UCSD-AML1 (cell line): Measurements from ENCODE around the gene TBC1D14.
"Not testable (repeated sequence)": the region's sequence is repeated elsewhere in the genome, so short reads cannot be mapped to it uniquely, and the experiment has no call there.

Source experiments
- DNase-seq: peaks from one replicate; lab custom pipeline; 2025; ENCODE audit not compliant: unreplicated experiment; lab: John Stamatoyannopoulos, UW

TBC1D14 gene

GRCh38 chr4:6908432-6909112 lies 1.1 kb upstream of the TBC1D14 start:
- DNase-seq = peak; percentile 49

DNA sequence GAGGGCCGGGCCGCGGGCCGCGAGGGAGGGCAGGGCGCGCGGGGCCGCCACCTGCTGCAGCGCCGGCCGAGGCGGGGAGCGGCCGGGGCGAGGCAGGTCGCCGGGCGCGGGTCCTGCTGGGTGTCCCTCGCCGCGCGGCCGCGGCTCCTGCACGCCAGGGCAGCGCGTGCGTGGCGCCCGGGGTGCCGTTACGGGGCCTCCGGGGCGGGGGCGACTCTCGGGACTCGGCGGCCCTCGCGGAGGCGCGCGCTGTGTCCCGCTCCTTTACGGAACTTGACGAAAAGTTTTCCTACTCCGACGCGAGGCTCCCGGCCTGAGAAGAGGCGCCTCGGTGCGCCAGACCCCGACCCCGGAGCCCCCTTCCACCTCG lies 329 bp downstream of the TBC1D14 start:
- peak; percentile 62 for DNase-seq

DNA sequence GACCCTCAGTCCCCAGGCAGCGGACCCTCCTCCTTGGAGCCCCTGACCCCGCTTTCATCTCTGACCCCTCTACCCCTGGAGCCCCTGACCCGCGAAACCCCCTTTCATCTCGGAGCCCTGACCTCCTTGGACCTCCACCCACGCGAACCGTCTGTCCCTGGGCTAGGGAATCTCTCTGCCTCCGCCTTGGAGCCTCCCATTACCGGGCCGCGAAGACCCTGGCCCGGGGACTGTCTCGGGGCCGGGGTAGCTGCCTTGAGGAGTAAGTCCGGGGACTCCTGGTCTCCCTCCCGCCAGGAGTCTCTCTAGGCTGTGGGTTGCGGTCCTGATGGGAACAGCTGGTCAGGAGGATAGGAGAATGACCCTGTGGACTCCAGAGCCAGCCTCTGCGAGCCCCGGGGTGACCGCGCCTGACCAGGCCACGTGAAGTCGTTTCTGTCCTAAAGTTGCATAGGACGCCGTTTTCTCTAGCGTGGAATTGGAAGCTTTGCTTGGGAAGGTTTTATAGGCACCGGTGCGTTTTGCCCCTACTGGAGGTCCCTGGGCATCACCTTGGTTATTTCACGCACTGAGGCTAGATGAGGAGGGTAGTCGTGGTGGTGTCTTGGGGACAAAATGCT lies 824 bp downstream of the TBC1D14 start:
- no peak for DNase-seq

DNA sequence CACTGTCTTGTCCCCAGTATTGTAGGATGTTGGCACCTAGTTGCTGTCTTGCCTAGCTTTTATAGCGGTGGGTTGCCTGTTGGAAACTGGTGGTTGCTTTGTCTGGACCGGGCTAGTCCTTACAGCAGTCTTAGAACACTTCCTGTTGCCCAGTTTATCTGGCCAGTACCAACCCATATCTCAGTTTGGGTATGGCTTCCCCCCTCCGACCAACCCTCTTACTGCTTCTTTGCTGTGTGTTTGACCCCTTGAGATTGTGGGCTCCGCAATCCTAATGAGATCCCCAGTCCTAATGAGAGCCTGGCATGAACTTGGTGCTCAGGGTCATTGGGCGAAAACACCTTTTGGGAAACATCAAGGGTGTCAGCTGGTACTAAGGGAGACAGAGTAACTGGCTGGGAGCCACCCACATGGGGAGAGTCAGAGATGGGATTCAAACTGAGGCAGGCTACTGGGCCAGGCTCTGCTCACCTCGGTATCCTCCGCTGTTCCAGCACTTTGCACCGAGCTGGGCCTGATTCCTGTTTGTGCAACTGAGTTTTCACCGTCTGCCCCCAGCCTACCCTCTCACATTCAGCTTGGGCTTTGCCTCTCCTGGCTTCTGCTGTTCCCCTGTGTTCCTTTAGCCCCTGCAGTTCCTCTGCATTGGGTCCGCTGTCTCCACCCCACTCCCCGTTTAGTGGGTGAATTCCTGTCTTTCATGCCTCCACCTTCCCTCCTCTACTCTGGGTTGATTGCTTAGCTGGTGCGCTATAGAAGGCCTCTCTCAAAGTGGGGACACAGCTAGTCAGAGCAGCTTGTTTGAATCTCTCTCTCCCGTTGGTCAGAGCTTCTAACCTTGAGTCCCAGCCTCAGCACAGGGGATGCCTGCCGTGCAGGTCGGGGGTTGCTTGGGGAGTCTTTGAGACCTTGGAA lies 1.6 kb downstream of the TBC1D14 start:
- DNase-seq = no peak

- DNase-seq = not testable (repeated sequence)
Measured at GRCh38 chr4:6911917-6912316, 2.3 kb downstream of the TBC1D14 start.

DNA sequence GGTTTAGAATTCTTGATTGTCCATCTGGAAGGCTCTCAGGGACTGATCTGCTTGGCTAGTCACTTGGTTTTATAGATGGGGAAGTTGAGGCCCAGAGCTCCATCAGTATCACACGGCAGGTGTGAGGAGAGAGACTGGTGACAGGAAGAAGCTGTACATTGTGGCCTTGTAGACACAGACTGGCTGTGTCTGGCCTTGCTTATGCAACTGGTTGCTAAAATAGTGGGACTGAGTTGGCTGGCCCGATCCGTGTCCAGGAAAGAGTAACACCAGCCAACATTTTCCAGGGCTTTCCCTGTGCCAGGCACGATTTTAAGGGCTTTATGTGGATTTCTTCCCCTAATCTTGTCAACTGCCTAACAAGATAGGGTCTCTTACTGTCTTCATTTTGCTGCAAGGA lies 2.8 kb downstream of the TBC1D14 start:
- DNase-seq = no peak

DNA sequence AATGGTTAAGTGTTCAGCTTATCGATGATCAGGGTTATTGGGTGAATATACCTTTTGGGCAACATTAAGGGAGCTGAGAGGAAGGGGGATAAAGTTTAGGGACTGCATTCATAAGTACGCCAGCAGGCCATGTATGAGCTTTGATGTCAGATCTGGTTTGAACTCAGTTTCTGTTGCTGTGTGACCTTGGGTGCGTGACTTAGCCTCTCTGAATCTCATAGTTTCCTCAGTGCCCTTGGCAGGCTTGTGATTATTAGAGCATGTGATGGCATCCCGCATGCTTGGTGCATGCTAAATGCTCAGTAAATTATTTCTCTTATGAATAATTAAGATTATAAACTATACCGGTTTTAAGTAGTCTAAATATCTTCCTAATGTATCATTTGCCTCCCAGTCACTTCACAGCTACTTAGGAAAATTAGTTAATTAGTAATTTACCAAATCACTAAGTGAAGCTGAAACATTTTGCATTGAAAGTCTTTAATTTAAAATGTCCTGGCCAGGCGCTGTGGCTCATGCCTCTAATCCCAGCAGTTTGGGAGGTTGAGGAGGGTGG lies 3.8 kb downstream of the TBC1D14 start:
- DNase-seq = no peak

DNA sequence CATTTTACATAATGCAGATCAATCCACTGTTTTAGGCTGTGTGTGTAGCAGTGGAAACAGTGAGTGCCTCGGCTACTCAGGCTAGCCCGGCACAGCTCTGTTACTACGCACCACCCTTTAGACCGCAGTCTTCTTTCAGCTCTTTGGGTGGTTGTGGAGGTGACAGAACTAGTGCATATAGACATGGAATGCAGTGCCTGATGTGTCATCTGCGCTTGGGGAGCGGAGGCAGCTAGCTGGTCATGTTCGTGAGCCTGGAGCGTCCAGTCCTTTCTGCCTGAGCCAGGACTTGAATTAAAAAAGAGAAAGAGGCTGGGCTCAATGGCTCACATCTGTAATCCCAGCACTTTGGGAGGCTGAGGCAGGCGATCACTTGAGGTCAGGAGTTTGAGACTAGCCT lies 4.8 kb downstream of the TBC1D14 start:
- DNase-seq = no peak

GRCh38 chr4:6915041-6916005 lies 5.7 kb downstream of the TBC1D14 start:
- DNase-seq = no peak

GRCh38 chr4:6916069-6916586 lies 6.5 kb downstream of the TBC1D14 start:
- DNase-seq = no peak

- peak; percentile 75 for DNase-seq
Measured at GRCh38 chr4:6916587-6917460, 7.2 kb downstream of the TBC1D14 start.

DNA sequence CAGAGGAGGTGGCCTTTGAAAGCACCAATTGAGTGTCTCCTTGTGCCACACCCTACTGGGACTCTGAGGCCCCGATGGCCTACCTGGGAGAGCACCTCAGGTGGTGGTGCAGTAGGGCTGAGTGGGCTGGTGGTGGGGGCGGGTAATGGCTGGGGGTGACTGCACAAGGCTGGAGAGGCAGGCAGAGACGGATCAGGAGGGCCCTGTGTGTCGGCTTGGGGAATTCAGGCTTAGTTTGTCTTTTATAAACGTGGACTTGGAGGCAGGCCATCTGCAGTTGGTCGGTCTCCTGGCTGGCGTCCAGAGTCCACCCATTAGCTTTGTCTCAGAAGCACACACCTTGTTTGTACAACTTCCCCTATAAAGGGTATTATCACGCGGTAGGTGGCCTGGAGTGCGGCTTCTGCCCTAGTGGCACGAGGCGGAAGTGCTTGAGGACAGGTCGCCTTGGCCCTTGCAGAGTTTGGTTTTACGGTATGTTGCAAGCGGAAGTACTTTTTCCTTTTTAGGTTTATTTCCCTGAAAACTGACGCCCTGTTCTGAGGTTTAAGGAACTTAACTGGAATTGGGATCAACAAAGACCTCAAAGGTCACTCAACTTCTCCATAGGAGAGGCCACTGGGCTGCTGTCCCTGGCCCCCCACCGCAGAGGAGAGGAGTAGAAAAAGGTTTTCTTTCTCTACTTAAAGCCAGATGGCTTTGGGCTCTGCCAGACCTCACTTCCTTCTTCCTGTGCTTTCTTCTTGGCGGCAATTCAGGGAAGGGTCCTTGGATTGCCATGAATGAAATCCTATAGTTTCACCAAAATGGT lies 8.0 kb downstream of the TBC1D14 start:
- DNase-seq = peak; percentile 78

- no peak for DNase-seq
Measured at GRCh38 chr4:6918338-6918737, 8.7 kb downstream of the TBC1D14 start.

DNA sequence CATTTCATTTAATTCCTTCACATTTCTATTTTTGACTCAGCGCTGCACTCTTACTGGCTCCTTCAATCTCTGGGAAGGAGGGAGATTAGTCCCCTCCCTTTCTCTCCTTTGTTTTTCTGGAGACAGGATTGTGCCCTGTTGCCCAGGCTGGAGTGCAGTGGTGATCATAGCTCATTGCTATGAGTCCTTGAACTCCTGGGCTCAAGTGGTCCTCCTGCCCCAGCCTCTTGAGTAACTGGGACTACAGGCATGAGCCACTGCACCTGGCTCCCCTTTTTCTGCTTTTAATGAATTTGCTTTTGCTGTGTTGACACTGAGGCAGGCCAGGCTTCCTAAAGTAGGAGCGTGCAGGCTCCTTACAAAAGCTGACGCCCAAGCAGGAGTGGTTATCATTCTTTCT lies 10.5 kb downstream of the TBC1D14 start:
- no peak for DNase-seq

GRCh38 chr4:6923507-6923906 lies 13.9 kb downstream of the TBC1D14 start:
- no peak for DNase-seq

DNA sequence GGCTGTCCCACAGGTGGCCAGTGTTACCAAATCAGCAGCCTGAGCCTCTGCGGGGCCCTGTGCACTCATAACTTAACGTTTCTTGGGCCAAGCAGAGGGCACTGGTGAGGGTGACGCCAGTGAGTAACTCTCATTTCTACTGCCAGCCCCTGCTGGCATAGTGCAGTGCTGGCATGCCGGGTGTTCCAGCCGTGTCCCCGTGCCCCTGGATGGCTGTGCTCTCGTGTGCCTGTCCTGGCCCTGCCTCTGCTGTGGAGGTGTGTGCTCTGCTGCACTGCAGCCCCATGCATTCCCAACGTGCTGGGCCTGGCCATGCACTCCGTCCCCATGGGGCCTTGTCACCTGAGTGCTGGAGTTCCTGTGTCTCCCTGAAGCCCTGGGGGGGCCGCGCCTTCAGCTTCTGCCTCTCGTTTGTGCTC lies 14.7 kb downstream of the TBC1D14 start:
- DNase-seq = no peak

DNA sequence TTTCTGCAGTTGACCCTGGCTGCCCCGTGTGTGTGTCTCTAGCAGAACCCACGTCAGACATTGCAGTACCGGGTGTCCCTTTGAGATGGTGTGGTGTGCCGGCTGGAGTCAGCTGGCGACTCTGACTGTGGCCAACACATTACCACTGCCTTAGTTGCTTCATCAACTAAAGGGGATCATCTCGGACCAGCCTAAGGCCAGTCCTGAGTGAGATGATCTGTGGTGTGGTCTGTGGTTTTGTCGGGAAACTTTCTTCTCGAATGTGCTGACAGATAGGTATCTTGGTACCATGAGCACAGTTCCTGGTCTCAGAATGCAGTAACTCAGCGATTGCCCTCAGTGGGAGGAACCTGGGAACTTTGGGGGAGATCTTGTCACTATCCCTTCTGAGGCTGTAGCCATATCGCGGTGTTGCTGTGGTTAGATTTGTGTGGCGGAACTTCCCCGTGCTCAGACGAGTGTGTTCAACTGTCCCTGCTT lies 15.8 kb downstream of the TBC1D14 start:
- no peak for DNase-seq

GRCh38 chr4:6926081-6926480 lies 16.5 kb downstream of the TBC1D14 start:
- DNase-seq = no peak
